NCI-H1092 (cell line): ENCODE data around the gene DRD2.
"Not testable (repeated sequence)": the region's sequence is repeated elsewhere in the genome, so short reads cannot be mapped to it uniquely, and the experiment has no call there.

Source experiments
- DNase-seq: peaks from one replicate; lab custom pipeline; 2025; lab: John Stamatoyannopoulos, UW

Gene DRD2

DNA sequence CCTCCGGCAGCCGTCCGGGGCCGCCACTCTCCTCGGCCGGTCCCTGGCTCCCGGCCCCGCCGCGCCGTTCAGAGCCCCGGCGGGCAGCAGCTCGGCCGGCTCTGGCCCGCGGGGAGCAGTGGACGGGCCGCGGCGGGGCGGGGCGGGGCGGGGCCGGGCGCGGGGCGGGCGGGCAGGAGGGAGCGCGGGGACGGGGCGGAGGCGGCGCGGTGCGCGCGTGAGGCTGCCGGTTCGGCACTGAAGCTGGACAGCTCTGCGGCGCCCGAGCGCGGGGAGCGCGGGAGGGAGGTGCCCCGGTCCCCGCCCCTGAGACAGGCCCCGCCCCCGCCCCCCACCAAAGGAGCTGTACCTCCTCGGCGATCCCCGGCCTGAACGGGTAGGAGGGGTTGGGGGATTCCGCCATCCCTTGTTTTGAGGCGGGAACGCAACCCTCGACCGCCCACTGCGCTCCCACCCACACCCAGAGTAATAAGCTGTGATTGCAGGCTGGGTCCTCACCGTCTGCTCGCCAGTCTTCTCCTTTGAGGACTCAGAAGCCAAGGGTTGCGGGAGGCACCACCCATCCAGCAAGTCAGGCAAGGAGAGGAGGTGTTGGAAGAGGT, at the start of gene DRD2:
DRD2 (minus strand) TSS at position 239 of the 602 bp plus-strand sequence. CDS start 50,747 bp downstream, outside the sequence.
- no peak for DNase-seq

DNA sequence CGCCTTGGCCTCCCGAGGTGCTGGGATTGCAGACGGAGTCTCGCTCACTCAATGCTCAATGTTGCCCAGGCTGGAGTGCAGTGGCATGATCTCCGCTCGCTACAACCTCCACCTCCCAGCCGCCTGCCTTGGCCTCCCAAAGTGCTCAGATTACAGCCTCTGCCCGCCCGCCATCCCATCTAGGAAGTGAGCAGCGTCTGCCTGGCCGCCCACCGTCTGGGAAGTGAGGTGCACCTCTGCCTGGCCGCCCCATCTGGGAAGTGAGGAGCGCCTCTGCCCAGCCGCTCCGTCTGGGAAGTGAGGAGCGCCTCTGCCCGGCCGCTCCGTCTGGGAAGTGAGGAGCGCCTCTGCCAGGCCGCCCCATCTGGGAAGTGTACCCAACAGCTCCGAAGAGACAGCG, 48.7 kb upstream of the DRD2 start:
- not testable (repeated sequence) for DNase-seq

DNA sequence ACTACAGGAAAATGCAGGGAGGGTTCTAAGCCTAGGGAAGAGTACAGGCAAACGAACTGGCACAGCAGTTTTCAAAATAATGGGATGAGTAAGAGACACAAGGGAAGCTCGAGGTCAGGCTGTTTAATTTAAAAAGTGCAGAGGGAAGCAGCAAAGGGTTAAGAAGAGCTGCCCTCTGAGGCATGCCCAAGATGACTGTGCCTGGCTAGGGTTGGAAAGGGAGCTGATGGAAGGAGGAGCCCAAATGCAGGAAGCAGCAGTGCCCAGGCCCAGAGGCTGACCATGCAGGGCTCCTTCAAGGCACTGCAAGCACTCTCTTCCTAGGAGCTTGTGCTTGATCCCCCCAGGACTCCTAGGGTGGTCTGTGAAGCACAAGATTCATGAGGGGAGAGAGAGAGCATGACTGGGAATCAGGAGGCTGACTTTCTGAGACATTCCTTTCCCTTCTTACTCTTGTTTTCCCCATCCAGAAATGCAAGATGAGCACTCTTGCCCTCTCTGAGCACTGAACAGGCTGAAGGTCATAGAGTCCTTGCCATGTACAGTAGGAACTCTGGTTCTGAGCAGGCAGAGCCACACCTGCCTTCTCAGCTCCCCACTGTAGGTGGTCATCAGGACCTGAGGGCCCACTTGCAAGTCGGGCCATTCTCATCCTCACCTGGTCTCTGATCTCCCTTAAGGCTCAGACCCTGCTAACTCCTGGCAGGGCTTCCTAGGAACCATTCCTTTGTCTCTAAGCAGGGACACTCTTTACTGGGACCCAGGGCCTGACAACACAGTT, 46.7 kb upstream of the DRD2 start:
- no peak for DNase-seq

DNA sequence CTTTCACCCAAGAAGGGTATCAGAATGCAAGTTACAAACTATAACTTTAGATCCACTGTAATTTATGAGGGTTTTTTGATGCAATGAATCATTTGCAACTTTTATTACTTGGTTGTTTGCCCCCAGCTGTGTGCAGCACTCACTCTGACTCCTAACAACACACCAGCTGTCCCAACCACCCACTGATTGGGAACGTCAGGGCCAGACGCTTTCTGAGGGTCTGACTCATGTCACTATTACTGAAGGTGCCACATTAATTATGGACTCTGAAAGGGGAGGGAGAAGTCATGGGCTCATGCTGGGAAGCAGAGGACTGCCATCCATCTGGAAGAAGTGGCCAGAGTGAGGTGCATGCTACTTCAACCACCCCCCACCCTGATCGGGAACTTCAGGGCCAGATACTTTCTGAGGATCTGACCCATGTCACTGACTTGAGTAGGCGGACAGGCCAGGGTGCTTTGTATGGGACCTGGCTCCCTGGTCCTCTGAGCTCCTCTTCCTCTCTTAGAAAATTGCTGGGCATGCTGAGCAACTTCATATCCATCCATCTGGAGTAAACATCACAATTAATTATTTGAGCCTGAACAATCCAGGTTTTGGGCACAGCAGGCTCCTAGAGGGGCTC, 44.9 kb upstream of the DRD2 start:
- no peak for DNase-seq

DNA sequence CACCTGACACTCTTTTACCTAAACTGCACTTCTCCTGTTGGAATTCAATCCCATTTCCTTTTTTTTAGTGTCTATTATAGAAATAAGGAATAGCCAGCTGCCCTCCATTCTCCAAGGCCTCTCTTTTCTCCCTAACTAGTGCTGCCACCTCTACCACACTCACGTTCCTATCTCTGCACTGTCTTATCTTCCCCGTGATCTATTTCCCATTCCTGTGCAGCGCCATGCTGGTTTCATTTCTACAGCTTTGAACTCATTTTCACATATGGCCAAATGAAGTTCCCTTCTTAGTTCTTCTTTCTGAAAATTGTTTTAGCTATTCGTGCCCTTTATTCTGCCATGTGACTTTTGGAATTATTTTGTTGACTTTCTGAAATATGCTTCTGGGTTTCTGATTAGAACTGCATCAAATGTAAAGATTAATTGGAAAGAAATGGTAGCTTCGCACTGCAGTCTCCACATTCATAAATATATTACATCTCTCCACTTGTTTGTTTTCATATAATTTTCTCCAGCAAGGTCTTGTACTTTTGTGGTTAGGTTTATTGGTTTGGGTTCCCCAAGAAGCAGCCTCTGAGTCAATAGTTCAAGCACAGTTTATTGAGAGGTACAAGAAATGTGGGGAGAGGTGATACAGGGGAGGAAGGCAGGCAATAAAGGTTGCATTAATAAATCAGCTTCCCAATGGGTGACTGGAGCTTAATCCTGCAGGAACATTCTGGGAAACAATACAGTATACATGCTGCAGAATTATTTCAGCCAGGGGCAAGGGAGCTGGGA, 43.7 kb upstream of the DRD2 start:
- no peak for DNase-seq

DNA sequence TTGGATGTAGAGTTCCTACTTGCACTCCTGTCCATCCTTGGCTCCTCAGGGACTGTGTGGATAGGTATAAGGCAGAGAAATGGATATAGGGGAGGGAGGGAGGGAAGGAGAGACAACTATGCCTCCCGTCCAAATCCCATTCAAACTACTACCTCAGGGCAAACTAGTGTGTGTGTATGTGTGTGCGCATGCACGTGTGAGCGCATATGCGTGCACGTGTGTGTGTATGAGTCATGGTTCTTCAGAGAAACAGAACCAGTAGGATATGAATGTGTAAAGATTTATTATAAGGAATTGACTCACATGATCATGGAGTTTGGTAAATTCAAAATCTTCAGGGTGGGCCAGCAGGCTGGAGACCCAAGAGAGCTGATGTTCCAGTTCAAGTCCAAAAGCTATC, 42.2 kb upstream of the DRD2 start:
- DNase-seq, result no peak

DNA sequence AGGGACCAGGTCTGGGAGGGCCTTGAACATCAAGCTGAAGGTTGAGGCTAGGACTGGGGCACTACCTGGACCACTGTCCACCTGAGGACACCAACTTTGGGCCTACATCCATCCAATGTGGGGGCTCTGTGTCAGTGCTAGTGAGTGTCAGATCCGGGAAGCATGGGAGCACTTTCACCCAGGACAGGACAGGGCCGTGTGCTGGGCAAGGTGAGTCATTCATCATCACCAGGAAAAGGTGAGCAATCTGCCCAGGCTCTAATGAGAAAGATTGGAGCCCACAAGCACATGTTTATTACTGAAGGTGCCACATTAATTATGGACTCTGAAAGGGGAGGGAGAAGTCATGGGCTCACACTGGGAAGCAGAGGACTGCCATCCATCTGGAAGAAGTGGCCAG, 39.7 kb upstream of the DRD2 start:
- no peak for DNase-seq

DNA sequence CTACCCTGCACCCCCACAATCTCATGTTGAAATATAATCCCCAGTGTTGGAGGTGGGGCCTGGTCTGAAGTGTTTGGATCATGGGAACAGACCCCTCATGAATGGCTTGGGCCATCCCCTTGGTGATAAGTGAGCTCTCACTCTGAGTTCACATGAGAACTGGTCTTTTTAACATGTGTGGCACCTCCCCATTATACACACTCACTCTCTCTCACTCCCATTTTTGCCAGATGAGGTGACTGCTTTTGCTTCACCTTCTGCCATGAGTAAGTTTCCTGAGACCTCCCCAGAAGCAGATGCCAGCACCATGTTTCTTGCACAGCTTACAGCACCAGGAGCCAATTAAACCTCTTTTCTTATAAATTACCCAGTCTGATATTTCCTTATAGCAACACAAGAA, 32.1 kb upstream of the DRD2 start:
- DNase-seq, result no peak

DNA sequence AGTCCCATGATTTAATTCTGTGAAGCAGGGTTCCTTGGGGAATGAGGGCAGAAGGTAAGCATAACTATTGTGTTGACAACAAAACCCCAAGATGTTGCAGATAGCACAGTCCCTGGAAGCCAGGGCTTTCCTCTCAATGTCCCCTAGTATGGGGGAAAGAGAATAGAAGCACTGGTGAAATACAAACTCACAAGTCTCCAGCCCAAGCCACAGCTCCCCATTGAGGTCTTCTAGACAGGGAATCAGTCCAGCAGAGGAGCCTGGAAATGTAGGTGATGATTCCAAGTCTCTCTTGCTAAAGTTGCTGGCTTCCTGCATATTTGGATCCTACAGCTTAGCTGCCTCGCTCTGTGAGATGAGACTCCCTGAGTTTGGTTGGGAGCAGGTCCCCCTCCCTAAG, 31.7 kb upstream of the DRD2 start:
- DNase-seq, result no peak

DNA sequence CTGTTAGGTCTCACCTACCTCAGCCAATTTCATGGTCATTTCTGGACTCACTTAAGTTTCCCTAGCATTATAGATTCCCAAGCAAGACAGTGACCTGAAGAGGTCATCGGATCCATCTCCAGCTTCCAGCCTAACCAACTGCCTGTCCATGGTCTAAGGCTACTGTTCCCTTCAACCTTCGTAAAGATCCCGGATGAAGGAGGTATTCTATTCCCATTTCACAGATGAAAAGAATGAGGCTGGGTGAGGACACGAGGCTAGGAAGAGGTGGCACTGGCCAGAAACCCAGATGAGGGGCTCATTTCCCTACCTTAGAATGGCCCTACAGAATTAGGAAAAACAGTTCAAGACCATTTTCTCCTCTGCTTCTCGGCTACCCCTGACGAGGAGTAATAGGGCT, 31.3 kb upstream of the DRD2 start:
- no peak for DNase-seq

DNA sequence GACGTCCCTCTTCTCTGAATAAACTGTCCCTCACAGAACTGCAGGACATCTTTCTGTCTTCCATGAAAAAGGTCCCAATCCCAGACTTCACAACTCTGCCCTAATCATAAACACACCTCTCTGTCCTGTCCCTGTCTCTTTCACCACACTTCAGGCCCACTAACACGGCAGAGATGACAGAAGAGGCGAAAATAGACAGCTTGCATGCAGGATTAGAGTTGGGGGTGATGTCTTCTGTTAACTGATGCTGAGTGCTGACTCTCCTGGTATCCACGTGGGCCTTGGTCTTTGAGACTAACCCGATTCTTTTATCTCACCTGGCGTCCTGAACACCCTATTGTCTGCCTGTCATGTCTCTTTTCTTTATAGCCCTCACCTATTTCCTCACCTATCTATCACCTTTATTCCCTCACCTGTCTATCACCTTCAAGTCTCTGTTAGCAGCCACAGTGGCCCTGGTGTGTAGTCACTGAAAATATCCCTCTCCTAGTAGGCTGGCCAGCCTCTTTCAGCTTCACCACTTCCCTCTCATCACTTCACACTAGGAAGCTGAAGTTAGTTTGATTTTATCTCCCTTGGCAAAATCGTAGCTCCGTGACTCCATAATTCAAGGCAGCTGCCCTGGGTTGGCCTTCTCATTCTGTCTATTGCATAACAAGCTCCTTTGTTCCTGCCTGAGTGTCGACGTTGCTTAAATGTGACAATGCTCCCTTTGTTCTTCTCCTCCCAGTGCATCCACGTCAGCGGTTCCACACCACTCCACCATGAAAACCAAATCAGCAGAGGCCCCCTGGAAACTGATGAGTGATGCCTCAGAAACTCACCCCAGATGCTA, 30.6 kb upstream of the DRD2 start:
- DNase-seq, result no peak

DNA sequence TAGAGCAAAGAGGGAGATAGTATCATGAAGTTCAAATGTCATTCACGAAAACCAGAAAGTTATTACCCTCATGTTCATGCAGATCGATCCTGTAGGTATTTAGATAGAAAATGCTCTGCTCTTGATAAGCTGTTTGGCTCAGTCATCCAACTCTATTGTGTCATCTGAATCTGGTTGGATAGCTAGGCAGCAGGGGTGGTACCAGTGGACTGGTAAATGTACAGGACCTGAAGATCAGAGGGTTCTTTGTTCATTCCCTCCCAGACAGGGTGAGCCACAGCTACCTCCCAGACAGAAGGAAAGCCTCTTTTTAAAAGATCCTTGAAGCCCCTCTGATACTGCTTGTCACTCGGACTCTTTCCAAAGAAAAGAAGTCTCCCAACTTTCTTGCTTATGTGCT, 29.8 kb upstream of the DRD2 start:
- no peak for DNase-seq

DNA sequence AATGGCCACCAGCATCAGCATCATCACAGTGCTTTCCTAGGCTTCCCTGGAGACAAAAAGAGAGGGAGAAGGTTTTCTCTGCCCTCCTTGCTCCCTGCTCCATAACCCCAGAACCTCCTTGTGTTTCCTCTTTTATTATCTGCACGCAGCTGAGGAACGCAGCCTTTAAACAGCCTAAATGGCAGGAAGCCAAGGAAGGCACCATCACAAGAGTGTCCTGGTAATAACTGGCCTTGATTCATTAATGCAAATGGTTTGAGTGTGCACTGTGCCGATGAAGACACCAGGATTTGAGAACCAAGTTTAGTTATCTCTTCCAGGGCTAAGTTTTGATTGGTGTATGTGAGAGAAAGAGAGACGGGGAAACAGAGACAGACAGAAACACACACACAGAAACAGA, 29.4 kb upstream of the DRD2 start:
- DNase-seq, result no peak

DNA sequence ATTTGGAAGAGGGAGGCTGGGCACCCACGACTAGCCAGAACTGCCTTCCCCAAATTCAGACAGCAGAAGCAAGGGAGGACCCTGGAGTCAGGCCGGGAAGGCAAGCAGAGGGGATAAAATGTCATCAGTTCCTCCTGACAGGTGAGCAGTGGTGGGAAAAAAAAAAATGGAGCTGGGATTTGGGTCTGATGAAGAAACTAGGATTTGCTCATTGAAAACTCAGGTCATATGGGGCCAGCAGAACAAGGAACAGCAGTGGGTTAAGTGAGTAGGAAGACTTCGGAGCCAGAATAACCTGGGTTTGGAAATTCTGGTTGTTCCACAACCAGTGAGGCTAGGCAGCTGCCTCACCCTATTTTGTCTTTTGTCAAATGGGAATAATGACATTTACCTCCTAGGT, 28.9 kb upstream of the DRD2 start:
- DNase-seq, result no peak

DNA sequence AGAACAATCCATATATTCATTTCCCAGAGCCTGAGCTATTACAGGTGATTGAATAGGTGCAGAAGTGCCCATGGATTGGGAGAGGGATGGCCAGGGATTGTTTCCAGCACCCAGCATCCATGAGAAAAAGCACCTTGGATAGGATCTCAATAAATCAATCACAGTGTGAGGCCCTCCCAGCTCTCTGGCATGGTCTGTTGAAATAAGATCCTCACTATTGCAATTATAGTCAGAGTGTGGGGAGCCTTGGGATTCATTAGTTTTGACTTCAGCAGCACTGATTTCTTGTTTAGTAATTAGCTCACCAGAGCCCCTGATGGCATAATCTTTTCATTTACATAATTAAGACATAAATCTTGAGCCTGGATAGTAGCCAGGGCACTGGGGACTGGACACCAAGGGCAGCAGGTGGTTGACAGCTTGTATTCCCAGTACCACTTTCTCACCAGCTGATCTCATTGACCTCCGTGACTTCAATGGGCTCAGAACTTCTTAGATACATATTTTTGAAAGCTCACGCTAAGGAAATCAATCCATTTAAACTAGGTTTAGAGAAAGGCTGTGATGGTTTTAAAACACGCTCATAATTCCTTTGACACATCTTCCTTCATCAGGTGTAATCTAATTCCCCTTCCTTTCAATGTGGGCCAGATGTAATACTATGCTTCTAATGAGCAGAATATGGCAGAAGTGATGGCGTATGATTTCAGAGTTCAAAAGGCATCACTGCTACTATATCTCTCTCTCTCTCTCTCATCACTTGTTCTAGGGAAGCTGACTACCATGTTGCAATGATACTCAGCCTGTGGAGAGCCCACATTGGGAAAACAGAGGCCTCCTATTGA, 22.1 kb upstream of the DRD2 start:
- no peak for DNase-seq

DNA sequence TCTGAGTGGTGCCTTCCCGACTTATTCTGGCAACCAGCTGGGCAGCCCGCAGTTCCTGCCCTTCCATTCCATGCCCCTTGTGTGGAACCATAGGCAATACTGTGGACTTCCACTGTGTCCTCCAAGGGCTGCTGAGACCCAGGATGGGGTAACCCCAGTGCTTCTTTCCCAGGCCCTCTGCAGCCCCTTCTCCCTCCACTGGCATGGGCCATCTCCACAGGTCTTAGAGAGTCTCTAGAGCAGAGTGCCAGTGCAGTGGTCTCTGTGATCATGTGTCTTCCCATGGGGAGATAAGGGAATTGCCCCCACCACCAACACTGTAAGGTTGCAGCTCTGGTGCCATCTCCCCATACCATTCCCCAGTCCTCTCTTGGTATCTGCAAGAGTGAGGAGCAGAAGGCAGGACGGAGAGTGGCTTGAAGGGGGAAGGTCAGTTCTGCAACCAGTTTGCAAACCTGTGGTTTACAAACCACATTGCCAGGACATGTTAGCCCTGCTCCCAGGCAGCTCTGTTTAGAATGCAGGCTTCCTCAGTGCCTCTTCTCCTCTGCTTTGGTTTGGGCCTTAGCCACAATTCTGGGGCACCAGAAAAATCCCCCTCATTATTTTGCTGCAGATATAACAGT, 20.9 kb upstream of the DRD2 start:
- no peak for DNase-seq

DNA sequence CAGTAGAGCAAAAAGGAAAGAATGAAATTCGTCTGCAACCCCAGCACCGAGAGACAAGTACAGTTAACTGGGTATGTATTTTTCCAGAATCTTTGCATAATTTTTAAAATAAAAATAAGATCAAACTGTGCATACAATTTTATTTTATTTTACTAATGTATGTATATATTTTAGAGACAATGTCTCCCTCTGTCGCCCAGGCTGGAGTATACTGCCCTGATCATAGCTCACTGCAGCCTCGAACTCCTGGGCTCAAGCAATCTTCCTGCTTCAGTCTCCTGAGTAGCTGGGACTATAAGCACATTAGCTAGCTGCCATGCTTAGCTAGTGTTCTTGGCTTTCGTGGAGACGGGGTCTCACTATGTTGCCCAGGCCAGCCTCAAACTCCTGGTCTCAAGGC, 18.8 kb upstream of the DRD2 start:
- no peak for DNase-seq

DNA sequence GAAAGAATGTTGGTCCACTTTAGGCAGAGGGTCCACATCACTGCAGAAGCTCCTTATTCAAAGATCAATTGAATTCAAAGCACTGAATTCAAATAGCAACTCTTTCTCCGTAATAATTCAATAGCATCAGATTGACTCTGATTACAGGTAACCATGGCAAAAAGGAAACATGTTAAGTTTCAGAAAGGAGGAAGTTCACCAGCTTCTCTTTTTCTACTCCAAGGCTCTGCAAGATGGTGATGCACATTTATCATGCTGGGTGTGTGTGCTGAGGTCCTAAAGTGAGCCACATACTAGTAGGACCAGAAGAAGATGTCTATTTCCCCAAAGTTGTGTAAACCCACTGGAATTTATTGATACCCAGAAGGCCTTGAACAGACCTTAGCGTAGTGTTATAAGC, 18.0 kb upstream of the DRD2 start:
- DNase-seq, result no peak

DNA sequence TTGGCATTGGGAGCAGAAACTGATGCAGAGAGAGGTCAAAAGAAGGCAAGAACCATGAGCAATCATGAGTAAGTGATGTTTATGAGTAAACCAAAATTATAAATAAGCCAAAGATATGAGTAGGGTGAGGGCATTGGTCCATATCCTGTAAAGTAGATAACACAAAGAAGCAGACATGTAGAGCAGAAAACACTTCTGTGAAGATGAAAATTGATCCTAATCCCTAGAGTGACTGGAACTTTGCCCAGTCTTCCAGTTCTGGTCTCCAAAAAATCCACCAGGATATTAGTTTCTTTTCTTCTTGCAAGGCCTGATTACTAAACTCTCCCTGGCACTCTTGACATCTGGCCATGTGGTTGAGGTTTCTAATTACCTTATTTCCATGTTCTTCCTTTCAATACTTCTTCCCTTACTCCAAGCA, 13.7 kb upstream of the DRD2 start:
- no peak for DNase-seq

DNA sequence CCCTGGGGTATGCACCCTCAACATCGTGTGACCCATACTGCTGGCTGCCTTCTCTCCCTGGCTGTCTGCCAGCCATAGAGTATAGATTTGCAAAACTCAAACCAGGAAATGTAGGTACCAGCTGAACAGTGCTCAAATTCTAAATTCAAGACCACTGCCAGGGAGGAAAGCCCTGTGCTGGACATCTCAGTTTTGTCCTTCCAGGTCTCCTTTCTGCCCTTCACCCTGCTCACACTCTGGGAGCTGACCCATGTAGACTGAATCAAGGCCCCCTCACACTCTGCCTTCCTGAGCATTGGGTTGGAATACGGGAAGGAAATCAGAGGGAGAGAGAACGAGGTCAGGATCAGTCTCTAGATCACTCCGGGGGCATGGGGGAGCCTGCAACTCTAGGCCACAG, 12.4 kb upstream of the DRD2 start:
- no peak for DNase-seq
